DMS53 treated with DMSO at 0.1 percent for 48 hours (cell line): ENCODE measurements around the gene TENT5C.

Experiments used
- DNase-seq: peaks from one replicate; lab custom pipeline; 2025; ENCODE audit not compliant: unreplicated experiment; lab: John Stamatoyannopoulos, UW

TENT5C gene

DNA sequence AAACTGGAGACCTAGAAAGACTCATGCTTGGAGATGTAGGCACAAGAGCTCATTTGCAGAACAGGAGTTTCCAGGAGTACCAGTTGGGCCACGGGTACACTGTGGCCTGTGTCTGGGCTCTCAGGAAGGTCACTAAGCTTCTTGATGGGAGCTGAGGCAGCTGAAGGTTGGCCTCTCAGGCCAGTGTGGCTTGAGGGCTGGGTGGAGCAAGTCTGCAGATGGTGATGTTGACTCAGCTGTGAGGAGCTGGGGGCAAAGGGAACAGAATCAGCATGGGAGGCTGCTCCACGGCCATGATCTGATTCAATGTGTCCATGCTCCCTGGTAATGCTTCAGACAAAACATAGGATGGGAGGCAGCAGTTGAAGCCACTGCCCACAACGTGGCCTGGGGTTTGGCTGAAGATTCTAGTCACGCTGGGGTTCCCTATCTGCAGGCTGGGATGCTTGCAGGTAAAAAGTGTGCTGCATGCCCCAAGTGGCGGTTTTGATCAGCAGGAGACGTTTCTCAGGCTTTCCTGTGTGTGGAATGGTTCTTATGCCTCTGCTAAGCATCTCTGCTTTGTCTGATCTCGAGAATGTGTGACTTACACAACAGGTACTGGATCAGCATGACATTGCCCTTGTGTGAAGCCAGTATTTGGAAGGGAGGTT lies 15.4 kb upstream of the TENT5C start:
- peak; percentile 69 for DNase-seq

GRCh38 chr1:117591252-117591651 lies 14.6 kb upstream of the TENT5C start:
- DNase-seq, result no peak

GRCh38 chr1:117592155-117592554 lies 13.7 kb upstream of the TENT5C start:
- DNase-seq, result no peak

- DNase-seq, result no peak
Observed at GRCh38 chr1:117594261-117594990, 11.4 kb upstream of the TENT5C start.

- no peak for DNase-seq
Observed at GRCh38 chr1:117596023-117596720, 9.7 kb upstream of the TENT5C start.

- DNase-seq, result no peak
Observed at GRCh38 chr1:117598489-117598888, 7.4 kb upstream of the TENT5C start.

DNA sequence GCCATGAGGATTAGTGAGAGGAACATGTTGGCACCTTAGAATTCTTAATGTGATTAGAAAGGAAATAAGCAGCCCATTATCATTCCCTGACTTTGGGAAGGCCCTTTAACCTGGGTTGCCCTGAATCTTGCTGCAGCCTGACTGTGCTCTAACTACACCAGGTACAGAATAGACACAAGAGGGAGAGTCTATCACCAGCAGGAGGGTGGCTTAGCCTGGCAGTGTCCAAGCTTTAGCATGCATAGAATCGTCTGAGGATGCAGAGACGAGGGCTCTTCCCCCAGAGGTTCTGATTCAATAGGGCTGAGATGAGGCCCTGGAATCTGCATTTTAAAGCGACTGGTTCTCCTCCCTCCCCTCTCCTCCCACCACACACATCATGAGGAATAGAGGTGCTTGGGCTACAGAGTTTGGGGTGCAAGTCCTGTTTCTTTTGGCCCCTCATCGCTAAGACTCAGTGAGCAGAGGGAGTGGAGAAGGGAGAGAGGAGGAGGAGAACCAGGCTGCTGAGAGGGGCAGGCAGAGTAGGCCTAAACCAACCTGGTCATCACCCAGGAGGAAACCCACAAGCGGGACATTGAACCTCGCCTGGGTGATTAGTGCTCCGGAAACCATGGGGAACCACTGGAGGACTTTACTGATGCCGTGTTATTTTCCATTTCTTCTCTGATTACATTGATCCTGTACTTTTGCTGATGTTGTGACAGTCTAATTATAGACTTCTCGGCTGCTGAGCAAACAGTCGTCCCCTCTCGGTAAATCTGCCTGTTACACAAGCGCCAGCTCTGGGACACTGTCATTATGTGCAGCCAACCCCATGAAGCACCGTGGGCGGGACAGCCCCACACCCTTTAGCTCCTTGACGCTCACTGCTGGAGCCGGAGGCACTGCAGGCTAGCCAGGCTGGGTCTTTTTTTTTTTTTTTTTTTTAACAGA lies 6.3 kb upstream of the TENT5C start:
- no peak for DNase-seq

GRCh38 chr1:117600325-117600943 lies 5.4 kb upstream of the TENT5C start:
- DNase-seq, result no peak

- no peak for DNase-seq
Observed at GRCh38 chr1:117600966-117601365, 4.9 kb upstream of the TENT5C start.

GRCh38 chr1:117602862-117603261 lies 3.0 kb upstream of the TENT5C start:
- DNase-seq, result no peak

DNA sequence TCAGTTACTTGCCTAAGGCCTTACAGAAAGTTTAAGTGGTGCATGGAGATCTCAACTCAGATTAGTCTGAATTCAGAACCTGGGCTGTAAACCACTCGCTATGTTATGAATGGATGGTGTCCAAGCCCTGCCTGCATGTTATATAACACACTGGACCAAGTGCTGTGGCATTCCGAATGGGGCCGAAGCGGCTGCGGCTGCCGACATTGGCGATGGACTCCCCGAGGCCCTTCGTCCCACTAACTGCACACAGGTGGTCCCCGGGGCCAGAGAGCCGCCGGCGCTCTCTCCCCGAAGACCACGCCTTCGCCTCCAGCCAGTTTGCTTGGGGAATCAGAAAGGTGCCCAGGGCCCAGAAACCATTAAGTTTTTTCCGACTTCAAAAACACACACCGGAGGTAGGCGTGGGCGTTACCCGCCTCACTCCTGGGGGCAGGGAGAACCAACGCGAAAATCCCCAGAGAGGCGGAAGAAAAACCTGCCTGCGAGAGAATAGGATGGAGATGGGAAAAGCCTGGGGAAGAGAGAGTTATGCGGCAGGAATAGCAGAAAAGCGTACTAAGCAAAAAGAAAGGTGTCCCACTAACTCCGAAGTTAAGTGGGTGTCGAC lies 579 bp upstream of the TENT5C start:
- no peak for DNase-seq

GRCh38 chr1:117606649-117607430 lies 992 bp downstream of the TENT5C start:
- DNase-seq, result no peak

- DNase-seq, result no peak
Observed at GRCh38 chr1:117607471-117607870, 1.6 kb downstream of the TENT5C start.

DNA sequence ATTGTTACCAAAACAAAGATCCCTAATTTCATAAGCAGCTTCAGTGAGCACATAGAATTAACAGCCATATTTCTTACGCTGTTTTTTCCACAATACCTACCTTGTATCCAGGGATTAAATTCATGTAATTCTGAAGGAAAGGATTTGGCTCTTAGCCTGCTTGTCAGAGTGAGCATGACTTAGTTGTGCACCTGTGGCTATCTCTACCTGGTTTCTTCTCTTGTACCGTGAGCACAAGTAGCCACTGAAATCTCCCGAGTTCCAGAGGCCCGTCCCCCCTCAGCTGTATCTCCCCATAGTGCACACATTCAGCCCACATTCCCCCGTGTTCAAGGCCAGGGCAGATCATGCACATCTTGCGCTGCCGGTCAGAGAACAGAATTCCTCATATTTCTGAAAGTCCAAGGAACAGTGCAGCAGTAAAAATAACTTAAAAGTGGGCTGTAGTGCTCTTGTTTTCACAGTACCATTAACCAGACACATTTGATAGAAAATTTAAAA lies 2.3 kb downstream of the TENT5C start:
- DNase-seq, result no peak

- no peak for DNase-seq
Observed at GRCh38 chr1:117608758-117609157, 2.9 kb downstream of the TENT5C start.

- DNase-seq, result no peak
Observed at GRCh38 chr1:117609471-117609911, 3.6 kb downstream of the TENT5C start.

DNA sequence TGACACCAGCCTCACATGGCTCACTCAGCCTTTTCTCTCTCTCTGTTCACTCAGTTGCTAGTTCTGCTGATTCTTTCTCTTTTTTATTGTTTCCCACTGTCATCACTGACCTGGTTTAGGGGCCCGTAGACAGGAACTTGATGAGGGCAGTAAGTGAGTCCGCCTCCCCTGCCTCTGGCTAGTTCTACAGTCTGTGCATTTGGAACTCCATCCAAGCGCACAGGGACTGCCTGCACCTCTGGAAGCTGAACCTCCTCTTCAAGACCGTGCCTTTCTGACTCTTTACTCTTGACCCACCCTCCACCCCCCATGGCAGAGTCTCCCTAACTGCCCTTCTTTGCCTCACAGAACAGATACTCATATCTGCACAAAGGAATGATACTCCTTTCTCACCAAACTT lies 4.2 kb downstream of the TENT5C start:
- DNase-seq, result no peak

DNA sequence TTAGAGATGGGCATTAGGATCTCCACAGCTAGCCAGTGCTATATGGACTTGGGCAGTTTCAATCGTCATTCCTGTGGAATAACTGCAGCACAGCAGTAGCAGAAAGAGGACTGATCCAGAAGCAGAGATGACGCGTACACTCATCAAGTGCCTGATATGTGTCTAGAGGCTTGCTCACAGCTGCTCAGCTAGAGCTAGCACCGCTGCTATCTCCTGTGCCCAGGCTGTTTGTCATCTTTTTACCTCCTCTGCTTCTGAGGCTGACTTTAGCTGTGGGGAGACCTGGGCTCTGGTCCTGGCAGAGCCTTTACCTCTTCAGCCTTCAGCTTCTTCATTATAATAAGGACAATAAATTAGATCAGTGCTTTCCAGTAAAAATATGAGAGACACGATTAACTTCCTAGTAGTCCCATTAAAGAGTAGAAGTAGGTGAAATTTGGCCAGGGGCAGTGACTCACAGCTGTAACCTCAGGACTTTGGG lies 5.3 kb downstream of the TENT5C start:
- no peak for DNase-seq

GRCh38 chr1:117611894-117612483 lies 6.1 kb downstream of the TENT5C start:
- no peak for DNase-seq
